ENCODE measurements around the gene GABRG3.

GABRG3 gene

GRCh38 chr15:27428151-27428550 lies 457.2 kb downstream of the GABRG3 start:
- no peak for FAIRE-seq
- DNase-seq (ENCODE audit: insufficient read length, low spot score) = no peak
- no peak for TF ChIP-seq PAX5 (IDR thresholded peaks at IDR 0.05; ENCODE audit: insufficient read depth, low read length, severe bottlenecking)
- no peak for TF ChIP-seq SPI1 (IDR thresholded peaks at IDR 0.05; ENCODE audit: low read depth, low read length)
- TF ChIP-seq POLR2A (IDR thresholded peaks at IDR 0.05; ENCODE audit: low read depth, low read length) = no peak
- no peak for TF ChIP-seq TAF1 (IDR thresholded peaks at IDR 0.05; ENCODE audit: low read depth, low read length)
- TF ChIP-seq POU2F2 (IDR thresholded peaks at IDR 0.05; ENCODE audit: low read depth, low read length) = no peak
- TF ChIP-seq POLR2AphosphoS5 (IDR thresholded peaks at IDR 0.05; ENCODE audit: low read depth, low read length) = no peak

- DNase-seq (ENCODE audit: insufficient read length, low spot score) = no peak
- TF ChIP-seq POLR2A (IDR thresholded peaks at IDR 0.05; ENCODE audit: low read depth, low read length) (no peak), POLR2AphosphoS5 (IDR thresholded peaks at IDR 0.05; ENCODE audit: low read depth, low read length) (no peak)
- no peak for FAIRE-seq
These were observed 458.6 kb downstream of the GABRG3 start for GRCh38 chr15:27429577-27429976.

- TF ChIP-seq PAX5 (IDR thresholded peaks at IDR 0.05; ENCODE audit: insufficient read depth, low read length, severe bottlenecking) (no peak), POLR2AphosphoS5 (IDR thresholded peaks at IDR 0.05; ENCODE audit: low read depth, low read length) (no peak), SPI1 (IDR thresholded peaks at IDR 0.05; ENCODE audit: low read depth, low read length) (no peak), TAF1 (IDR thresholded peaks at IDR 0.05; ENCODE audit: low read depth, low read length) (no peak), POU2F2 (IDR thresholded peaks at IDR 0.05; ENCODE audit: low read depth, low read length) (no peak), POLR2A (IDR thresholded peaks at IDR 0.05; ENCODE audit: low read depth, low read length) (no peak)
- FAIRE-seq (no peak), DNase-seq (ENCODE audit: insufficient read length, low spot score) (no peak)
These were observed 462.6 kb downstream of the GABRG3 start for GRCh38 chr15:27433604-27434003.

GRCh38 chr15:27438403-27439375 lies 467.7 kb downstream of the GABRG3 start:
- DNase-seq (ENCODE audit: insufficient read length, low spot score) = no peak
- no peak for FAIRE-seq
- TF ChIP-seq POLR2A (IDR thresholded peaks at IDR 0.05; ENCODE audit: low read depth, low read length) (no peak), TAF1 (IDR thresholded peaks at IDR 0.05; ENCODE audit: low read depth, low read length) (no peak), POLR2AphosphoS5 (IDR thresholded peaks at IDR 0.05; ENCODE audit: low read depth, low read length) (no peak)

GRCh38 chr15:27441120-27441519 lies 470.1 kb downstream of the GABRG3 start:
- TF ChIP-seq PAX5 (IDR thresholded peaks at IDR 0.05; ENCODE audit: insufficient read depth, low read length, severe bottlenecking) (no peak), POLR2AphosphoS5 (IDR thresholded peaks at IDR 0.05; ENCODE audit: low read depth, low read length) (no peak), POLR2A (IDR thresholded peaks at IDR 0.05; ENCODE audit: low read depth, low read length) (no peak), SPI1 (IDR thresholded peaks at IDR 0.05; ENCODE audit: low read depth, low read length) (no peak), TAF1 (IDR thresholded peaks at IDR 0.05; ENCODE audit: low read depth, low read length) (no peak), POU2F2 (IDR thresholded peaks at IDR 0.05; ENCODE audit: low read depth, low read length) (no peak)
- DNase-seq (ENCODE audit: insufficient read length, low spot score) = no peak
- FAIRE-seq = no peak

GRCh38 chr15:27448234-27448633 lies 477.3 kb downstream of the GABRG3 start:
- DNase-seq (ENCODE audit: insufficient read length, low spot score) = no peak
- no peak for FAIRE-seq
- TF ChIP-seq TAF1 (IDR thresholded peaks at IDR 0.05; ENCODE audit: low read depth, low read length) = no peak

- no peak for TF ChIP-seq SPI1 (IDR thresholded peaks at IDR 0.05; ENCODE audit: low read depth, low read length)
- no peak for TF ChIP-seq PAX5 (IDR thresholded peaks at IDR 0.05; ENCODE audit: insufficient read depth, low read length, severe bottlenecking)
These were observed 478.0 kb downstream of the GABRG3 start for GRCh38 chr15:27448986-27449385.

GRCh38 chr15:27449941-27450340 lies 479.0 kb downstream of the GABRG3 start:
- TF ChIP-seq POLR2AphosphoS5 (IDR thresholded peaks at IDR 0.05; ENCODE audit: low read depth, low read length) (no peak), TAF1 (IDR thresholded peaks at IDR 0.05; ENCODE audit: low read depth, low read length) (no peak), SPI1 (IDR thresholded peaks at IDR 0.05; ENCODE audit: low read depth, low read length) (no peak), POU2F2 (IDR thresholded peaks at IDR 0.05; ENCODE audit: low read depth, low read length) (no peak), PAX5 (IDR thresholded peaks at IDR 0.05; ENCODE audit: insufficient read depth, low read length, severe bottlenecking) (no peak), POLR2A (IDR thresholded peaks at IDR 0.05; ENCODE audit: low read depth, low read length) (no peak)
- FAIRE-seq (no peak), DNase-seq (ENCODE audit: insufficient read length, low spot score) (no peak)

More at GRCh38 chr15:27448986-27449385, 478.0 kb downstream of the GABRG3 start:
- DNase-seq (ENCODE audit: insufficient read length, low spot score) (no peak), FAIRE-seq (no peak)

- FAIRE-seq (no peak), DNase-seq (ENCODE audit: insufficient read length, low spot score) (no peak)
- TF ChIP-seq SPI1 (IDR thresholded peaks at IDR 0.05; ENCODE audit: low read depth, low read length) (no peak), POLR2A (IDR thresholded peaks at IDR 0.05; ENCODE audit: low read depth, low read length) (no peak), POU2F2 (IDR thresholded peaks at IDR 0.05; ENCODE audit: low read depth, low read length) (no peak), PAX5 (IDR thresholded peaks at IDR 0.05; ENCODE audit: insufficient read depth, low read length, severe bottlenecking) (no peak), TAF1 (IDR thresholded peaks at IDR 0.05; ENCODE audit: low read depth, low read length) (no peak), POLR2AphosphoS5 (IDR thresholded peaks at IDR 0.05; ENCODE audit: low read depth, low read length) (no peak)
These were observed 483.5 kb downstream of the GABRG3 start for GRCh38 chr15:27454281-27455075.

- DNase-seq (ENCODE audit: insufficient read length, low spot score) (no peak), FAIRE-seq (no peak)
- TF ChIP-seq TAF1 (IDR thresholded peaks at IDR 0.05; ENCODE audit: low read depth, low read length) (no peak), POLR2AphosphoS5 (IDR thresholded peaks at IDR 0.05; ENCODE audit: low read depth, low read length) (no peak), SPI1 (IDR thresholded peaks at IDR 0.05; ENCODE audit: low read depth, low read length) (no peak), POU2F2 (IDR thresholded peaks at IDR 0.05; ENCODE audit: low read depth, low read length) (no peak), PAX5 (IDR thresholded peaks at IDR 0.05; ENCODE audit: insufficient read depth, low read length, severe bottlenecking) (no peak), POLR2A (IDR thresholded peaks at IDR 0.05; ENCODE audit: low read depth, low read length) (no peak)
These were observed 485.8 kb downstream of the GABRG3 start for GRCh38 chr15:27456807-27457206.

All from GM12891 (cell line).